ENCODE data around the gene BAZ2B.
A peak's percentile ranks its signal among the peaks of the same experiment; 100 is the strongest.

The BAZ2B gene, protein sequence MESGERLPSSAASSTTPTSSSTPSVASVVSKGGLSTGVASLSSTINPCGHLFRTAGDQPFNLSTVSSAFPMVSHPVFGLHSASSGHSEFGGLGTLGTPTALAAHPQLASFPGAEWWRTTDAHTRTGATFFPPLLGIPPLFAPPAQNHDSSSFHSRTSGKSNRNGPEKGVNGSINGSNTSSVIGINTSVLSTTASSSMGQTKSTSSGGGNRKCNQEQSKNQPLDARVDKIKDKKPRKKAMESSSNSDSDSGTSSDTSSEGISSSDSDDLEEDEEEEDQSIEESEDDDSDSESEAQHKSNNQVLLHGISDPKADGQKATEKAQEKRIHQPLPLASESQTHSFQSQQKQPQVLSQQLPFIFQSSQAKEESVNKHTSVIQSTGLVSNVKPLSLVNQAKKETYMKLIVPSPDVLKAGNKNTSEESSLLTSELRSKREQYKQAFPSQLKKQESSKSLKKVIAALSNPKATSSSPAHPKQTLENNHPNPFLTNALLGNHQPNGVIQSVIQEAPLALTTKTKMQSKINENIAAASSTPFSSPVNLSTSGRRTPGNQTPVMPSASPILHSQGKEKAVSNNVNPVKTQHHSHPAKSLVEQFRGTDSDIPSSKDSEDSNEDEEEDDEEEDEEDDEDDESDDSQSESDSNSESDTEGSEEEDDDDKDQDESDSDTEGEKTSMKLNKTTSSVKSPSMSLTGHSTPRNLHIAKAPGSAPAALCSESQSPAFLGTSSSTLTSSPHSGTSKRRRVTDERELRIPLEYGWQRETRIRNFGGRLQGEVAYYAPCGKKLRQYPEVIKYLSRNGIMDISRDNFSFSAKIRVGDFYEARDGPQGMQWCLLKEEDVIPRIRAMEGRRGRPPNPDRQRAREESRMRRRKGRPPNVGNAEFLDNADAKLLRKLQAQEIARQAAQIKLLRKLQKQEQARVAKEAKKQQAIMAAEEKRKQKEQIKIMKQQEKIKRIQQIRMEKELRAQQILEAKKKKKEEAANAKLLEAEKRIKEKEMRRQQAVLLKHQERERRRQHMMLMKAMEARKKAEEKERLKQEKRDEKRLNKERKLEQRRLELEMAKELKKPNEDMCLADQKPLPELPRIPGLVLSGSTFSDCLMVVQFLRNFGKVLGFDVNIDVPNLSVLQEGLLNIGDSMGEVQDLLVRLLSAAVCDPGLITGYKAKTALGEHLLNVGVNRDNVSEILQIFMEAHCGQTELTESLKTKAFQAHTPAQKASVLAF (N-terminal part only)

DNA sequence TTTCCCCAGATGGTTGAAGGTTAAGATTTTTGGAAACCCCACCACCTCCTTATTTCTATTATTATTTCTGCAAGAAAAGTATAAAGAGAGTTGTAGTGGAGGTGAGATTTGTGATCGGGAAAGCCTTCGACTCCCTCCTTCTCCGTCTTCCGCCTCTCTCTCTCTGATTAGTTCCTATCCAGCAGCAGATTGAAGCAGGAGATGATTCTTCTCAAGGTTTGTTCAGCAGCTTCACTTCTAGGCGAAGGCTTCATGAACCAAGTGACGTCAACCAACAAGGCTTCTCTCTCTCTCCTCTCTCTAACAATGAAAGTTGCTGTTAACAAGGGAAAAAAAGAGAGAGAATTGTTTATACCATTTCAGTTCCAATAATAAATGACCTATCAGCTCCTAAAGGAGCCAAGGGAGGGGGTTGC, at the start of gene BAZ2B:
TSS of gene BAZ2B (minus strand) at position 263 of the 416 bp plus-strand sequence. CDS start 137,829 bp downstream, outside the sequence.
- no peaks in the 10 kb centered on the region for H3K9me3 Mint-ChIP-seq
- H3K27ac Mint-ChIP-seq = no peak within 1 kb of the TSS
- H3K36me3 Mint-ChIP-seq = peaks cover 2% of the 10 kb centered on the region
- H3K27me3 Mint-ChIP-seq = peaks cover 20% of the 10 kb centered on the region
- peaks cover 10% of the 10 kb centered on the region for H3K4me1 Mint-ChIP-seq
- peak within 1 kb of the TSS; percentile 85 for H3K4me3 Mint-ChIP-seq

DNA sequence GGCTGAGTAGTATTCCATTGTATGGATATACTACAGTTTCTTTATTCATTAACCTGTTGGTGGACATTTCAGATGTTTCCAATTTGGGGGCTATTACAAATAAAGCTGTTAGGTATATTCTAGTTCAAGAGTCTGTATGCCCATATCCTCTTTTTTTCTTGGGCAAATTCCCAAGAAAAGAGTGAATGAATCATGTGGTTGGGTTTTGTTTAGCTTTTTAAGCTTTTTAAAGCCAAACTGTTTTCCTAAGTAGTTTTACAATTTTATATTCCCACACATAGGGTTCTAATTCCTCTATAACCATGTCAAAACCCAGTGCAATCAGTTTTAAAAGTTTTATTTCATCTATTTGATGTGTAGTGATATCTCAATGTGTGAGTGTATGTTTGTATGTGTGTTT, 44.9 kb upstream of the BAZ2B start:
- Mint-ChIP-seq H3K27ac (no peak overlapping the region), H3K9me3 (peaks cover 13% of the 10 kb centered on the region)

DNA sequence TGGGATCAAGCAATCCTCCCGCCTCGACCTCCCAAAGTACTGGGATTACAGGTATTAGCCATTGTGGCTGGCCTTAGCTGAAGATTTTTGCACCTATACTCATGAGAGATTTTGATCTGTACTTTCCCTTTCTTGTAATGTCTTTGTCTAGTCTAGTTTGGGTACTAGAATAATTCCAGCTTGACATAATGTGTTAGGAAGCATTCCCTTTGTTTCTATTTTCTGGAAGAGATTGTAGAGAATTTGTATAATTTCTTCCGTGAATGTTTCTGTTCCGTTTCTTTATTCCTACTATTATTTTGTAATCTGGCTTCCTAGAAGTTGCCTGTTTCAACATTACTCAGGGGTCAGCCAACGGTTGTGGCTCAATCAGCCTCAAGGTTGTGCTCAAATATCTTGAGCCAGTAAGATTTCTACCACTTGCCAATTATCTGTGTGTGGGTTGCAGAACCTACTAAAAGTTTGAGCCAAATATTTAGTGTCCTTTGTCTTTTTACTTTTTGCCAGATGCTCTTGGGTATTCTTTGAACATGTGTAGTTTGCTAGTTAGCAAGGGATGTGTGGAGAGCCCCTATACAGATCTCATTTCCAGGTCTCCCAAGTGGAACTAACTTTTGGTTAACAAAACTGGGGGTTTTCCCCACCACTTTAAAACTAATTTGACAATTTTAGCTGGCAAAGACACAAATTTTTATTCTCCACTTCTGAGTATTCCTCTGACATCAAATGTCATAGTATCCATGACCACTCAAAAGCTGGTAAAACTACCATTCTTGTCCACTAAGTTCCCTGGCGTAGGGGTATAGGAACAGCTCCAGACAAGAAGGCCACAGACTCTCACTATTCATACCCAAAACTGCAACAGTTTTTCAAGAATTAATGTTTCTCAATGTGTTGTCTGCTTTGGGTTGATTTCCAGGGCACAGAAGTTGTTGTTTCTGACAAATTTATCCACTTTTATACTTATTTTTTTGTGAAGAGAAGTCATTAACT, 42.8 kb upstream of the BAZ2B start:
- Mint-ChIP-seq H3K27ac (no peak overlapping the region), H3K9me3 (peaks cover 20% of the 10 kb centered on the region), H3K4me3 (no peak overlapping the region), H3K36me3 (peaks cover 16% of the 10 kb centered on the region), H3K4me1 (no peaks in the 10 kb centered on the region), H3K27me3 (no peaks in the 10 kb centered on the region)

More for the DNA sequence above, 44.9 kb upstream of the BAZ2B start:
- no peaks in the 10 kb centered on the region for H3K4me1 Mint-ChIP-seq
- no peak overlapping the region for H3K4me3 Mint-ChIP-seq
- no peaks in the 10 kb centered on the region for H3K27me3 Mint-ChIP-seq
- peaks cover 8% of the 10 kb centered on the region for H3K36me3 Mint-ChIP-seq

DNA sequence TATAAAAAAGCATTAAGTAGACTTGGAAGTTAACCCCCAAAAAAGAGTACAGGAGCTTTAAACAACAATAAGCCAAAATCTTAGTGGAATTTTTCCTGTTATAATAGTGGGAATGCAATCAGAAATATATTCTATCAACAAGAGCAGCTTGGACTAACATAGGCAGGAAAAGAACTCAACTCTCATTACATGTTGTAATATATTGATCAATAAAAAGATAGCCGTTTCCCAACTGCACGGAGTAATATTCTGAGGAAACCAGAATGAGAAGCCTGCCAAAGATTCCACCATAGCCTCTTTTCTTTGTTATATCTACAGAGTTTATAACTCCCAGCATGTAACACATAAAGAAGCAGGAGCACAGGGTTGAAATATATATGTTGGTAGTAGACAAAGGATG, 37.6 kb upstream of the BAZ2B start:
- Mint-ChIP-seq H3K27ac (no peak overlapping the region), H3K27me3 (no peaks in the 10 kb centered on the region), H3K4me3 (no peak overlapping the region), H3K36me3 (peaks cover 15% of the 10 kb centered on the region), H3K9me3 (peaks cover 22% of the 10 kb centered on the region), H3K4me1 (no peaks in the 10 kb centered on the region)

DNA sequence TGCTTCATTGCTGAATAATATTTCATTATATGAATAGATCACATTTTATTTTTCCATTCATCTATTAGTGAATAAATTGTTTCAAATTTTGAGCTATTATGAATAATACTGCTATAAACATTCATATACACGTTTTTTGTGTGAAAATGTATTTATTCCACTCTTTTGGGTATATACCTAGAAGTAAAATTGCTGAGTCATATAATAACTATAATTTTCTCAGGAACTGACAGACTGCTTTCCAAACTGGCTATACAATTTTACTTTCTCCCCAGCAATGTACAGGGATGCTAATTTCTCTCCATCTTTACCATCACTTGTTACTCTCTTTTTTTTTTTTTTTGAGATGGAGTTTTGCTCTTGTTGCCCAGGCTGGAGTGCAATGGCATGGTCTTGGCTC, 35.5 kb upstream of the BAZ2B start:
- no peak overlapping the region for H3K27ac Mint-ChIP-seq
- H3K4me3 Mint-ChIP-seq = no peak overlapping the region
- no peaks in the 10 kb centered on the region for H3K4me1 Mint-ChIP-seq
- H3K36me3 Mint-ChIP-seq = peaks cover 13% of the 10 kb centered on the region
- H3K27me3 Mint-ChIP-seq = no peaks in the 10 kb centered on the region
- H3K9me3 Mint-ChIP-seq = peaks cover 13% of the 10 kb centered on the region

DNA sequence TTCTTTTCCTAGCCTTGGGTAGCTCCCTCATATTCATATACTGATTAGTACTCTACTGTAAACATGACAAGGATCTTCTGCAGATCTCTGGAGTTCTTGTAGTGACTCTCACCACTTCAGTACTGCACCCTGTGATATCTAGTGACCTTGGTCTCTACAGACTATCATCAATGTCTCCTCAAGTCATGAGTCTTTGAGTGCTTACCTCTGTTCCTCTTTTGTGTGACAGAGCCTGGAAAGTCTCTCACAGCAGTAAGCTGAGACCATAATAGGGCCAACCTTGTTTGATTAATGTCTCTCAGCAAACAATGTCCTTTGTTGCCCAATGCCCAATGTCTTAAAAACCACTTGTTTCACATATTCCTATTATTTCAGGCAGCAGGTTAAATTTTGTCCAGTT, 34.2 kb upstream of the BAZ2B start:
- Mint-ChIP-seq H3K9me3 (peaks cover 7% of the 10 kb centered on the region), H3K36me3 (peaks cover 10% of the 10 kb centered on the region), H3K27ac (no peak overlapping the region), H3K27me3 (no peaks in the 10 kb centered on the region), H3K4me3 (no peak overlapping the region), H3K4me1 (no peaks in the 10 kb centered on the region)

DNA sequence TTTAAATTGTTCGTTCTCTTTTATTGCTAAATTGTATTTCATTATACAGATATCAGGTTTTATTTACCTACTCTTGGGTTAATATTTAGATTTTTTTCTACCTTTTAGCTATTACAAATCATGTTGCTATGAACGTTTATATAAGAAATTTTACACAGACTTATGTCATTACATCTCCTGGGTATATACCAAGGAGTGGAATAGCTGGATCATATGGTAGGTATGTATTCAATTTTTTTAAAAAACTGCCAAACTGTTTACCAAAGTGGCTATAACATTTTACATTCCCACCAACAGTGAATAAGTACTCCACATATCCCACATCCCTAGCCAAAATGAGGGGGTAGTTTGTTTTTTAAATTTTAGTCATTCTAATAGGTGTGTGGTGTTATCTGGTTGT, 32.3 kb upstream of the BAZ2B start:
- Mint-ChIP-seq H3K4me3 (no peak overlapping the region), H3K36me3 (peaks cover 4% of the 10 kb centered on the region), H3K27me3 (no peaks in the 10 kb centered on the region), H3K4me1 (no peaks in the 10 kb centered on the region), H3K27ac (no peak overlapping the region), H3K9me3 (peaks cover 4% of the 10 kb centered on the region)

DNA sequence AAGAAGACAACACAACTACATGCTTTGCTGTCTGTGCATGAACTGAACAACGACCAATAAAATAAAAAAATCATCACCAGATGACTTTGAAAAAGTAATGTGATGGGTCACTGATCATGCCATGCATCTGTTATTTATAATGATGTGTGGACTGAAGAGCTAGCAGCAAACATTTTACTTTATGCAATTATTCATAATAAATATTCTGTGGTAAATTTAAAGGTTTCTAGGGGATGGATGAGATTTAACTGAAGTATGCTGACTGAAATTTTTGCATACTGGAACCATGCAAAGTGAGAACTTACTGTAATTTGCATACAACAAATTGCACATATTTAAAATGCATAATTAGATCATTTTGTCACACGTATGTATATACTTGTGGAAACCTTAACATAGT, 31.3 kb upstream of the BAZ2B start:
- H3K36me3 Mint-ChIP-seq = peaks cover 8% of the 10 kb centered on the region
- no peak overlapping the region for H3K4me3 Mint-ChIP-seq
- H3K9me3 Mint-ChIP-seq = peaks cover 12% of the 10 kb centered on the region
- no peaks in the 10 kb centered on the region for H3K27me3 Mint-ChIP-seq
- no peaks in the 10 kb centered on the region for H3K4me1 Mint-ChIP-seq
- H3K27ac Mint-ChIP-seq = no peak overlapping the region

DNA sequence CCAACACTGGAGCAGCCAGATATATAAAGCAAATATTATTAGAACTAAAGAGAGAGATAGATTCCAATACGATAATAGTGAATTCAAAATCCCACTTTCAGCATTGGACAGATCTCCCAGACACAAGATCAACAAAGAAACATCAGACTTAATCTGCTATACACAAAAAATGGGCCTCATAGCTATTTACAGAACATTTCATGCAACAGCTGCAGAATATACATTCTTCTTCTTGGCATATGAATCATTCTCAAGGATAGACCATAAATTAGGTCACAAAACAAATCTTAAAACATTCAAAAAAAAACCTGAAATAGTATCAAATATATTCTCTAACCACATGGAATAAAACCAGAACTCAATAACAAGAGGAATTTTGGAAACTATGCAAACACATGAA, 23.8 kb upstream of the BAZ2B start:
- H3K27me3 Mint-ChIP-seq = no peaks in the 10 kb centered on the region
- H3K4me3 Mint-ChIP-seq = no peak overlapping the region
- H3K4me1 Mint-ChIP-seq = no peaks in the 10 kb centered on the region
- no peak overlapping the region for H3K27ac Mint-ChIP-seq
- peaks cover 37% of the 10 kb centered on the region for H3K9me3 Mint-ChIP-seq
- H3K36me3 Mint-ChIP-seq = peaks cover 22% of the 10 kb centered on the region

DNA sequence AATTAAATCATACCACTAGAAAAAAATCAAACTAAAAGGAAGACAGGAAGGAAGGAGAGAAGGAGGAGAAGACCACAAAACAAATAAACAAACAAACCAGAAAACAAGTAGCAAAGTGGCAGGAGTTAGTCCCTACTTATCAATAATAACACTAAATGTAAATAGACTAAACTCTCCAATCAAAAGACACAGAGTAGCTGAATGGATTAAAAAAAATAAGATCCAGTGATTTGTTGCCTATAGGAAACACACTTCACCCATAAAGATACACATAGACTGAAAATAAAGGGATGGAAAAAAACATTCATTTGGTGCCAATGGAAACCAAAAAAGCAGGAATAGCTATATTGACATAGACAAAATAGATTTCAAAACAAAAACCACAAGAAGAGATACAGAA, 23.4 kb upstream of the BAZ2B start:
- peaks cover 36% of the 10 kb centered on the region for H3K9me3 Mint-ChIP-seq
- H3K4me1 Mint-ChIP-seq = no peaks in the 10 kb centered on the region
- no peak overlapping the region for H3K4me3 Mint-ChIP-seq
- H3K36me3 Mint-ChIP-seq = peaks cover 22% of the 10 kb centered on the region
- H3K27me3 Mint-ChIP-seq = no peaks in the 10 kb centered on the region
- no peak overlapping the region for H3K27ac Mint-ChIP-seq

DNA sequence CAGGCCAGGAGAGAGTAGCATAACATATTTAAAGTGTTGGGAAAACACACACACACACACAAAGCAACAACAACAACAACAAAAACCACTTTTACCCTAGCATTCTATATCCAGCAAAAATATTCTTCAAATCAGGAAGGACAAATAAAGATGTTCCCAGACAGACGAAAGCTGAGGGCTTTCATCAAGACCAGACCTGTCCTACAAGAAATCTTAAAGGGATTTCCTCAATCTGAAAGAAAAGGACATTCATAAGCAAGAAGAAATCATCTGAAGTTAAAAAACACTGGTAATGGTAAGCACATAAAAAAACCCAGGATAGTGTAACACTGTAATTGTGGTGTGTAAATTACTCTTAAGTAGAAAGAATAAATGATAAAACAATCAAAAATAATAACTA, 22.7 kb upstream of the BAZ2B start:
- Mint-ChIP-seq H3K27me3 (no peaks in the 10 kb centered on the region), H3K27ac (no peak overlapping the region), H3K4me1 (no peaks in the 10 kb centered on the region), H3K4me3 (no peak overlapping the region), H3K9me3 (peaks cover 33% of the 10 kb centered on the region), H3K36me3 (peaks cover 22% of the 10 kb centered on the region)

DNA sequence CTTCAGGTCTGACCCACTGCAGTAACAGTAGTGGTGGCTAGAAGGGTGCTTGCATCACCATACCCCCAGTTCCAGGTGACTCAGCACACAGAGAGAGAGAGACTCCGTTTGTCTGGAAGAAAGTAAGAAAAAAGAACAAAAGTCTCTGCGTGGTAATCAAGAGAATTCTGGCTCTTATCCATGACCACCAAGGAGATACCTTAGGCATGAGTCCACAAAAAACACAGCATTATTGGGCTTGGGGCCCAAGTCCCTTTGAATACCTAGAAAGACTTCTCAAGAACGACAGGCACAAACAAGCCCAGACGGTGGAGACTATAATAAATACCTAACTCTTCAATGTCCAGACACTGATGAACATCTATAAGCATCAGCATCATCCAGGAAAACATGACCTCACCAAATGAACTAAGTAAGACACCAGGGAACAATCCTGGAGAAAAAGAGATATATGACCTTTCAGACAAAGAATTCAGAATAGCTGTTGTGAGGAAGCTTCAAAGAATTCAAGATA, 21.7 kb upstream of the BAZ2B start:
- no peak overlapping the region for H3K4me3 Mint-ChIP-seq
- H3K27me3 Mint-ChIP-seq = no peaks in the 10 kb centered on the region
- H3K36me3 Mint-ChIP-seq = peaks cover 20% of the 10 kb centered on the region
- H3K9me3 Mint-ChIP-seq = peaks cover 29% of the 10 kb centered on the region
- H3K4me1 Mint-ChIP-seq = no peaks in the 10 kb centered on the region
- H3K27ac Mint-ChIP-seq = peak overlapping the region; percentile 1

DNA sequence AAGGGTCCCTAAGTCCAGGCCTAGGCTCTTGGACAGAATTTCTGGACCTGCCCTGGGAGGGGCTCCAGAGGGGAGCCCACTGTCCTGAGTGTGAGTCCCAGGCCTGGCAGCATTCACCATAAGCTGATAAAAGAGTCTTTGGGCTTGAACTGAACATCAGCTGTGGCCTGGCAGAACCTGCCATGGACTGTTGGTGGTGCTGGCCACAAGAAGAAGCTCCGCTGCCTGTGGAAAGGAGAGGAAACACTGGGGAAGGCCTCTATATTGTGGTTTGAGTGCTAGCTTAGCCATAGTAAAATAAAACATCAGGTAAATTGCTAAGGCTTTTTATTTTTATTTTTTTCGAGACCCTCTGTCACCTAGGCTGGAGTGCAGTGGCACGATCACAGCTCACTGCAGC, 20.9 kb upstream of the BAZ2B start:
- Mint-ChIP-seq H3K27me3 (no peaks in the 10 kb centered on the region), H3K4me1 (no peaks in the 10 kb centered on the region), H3K4me3 (no peak overlapping the region), H3K9me3 (peaks cover 25% of the 10 kb centered on the region), H3K36me3 (peaks cover 19% of the 10 kb centered on the region), H3K27ac (no peak overlapping the region)

DNA sequence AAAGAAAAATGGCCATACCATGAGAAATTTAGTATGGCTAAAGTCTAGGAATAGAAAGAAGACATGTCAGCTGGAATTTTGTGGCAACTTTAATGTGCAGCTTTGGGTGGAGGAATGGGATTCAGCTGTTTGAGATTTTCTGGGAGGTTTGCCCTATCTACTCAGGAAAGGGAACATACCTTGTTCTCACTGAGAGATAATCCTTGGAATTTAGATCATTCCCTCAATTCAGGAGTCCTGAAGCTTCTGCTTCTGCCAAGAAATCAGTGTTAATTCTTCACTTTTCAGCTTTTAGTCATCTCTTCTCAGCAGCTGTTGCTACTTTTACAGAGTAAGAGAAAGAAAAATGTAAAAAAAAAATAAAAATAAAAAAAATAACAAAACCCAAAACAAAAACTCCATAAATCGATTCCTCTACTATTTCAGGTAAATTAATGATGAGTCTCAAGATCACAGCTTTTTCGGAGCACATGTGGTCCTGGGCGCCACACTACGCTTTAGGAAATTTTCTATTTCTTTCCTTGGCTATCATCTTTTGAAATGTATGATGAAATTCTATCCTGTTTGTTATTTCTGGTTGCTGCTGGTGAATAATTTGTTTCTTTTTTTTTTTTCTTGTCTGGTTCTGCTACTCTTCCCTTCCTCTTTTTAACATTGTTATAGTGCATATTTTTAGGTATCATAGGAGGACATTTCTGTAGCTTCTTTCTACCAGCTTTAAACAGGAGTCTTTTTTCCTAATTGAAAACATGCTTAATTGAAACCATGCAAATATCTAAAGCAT, 18.9 kb upstream of the BAZ2B start:
- peaks cover 22% of the 10 kb centered on the region for H3K9me3 Mint-ChIP-seq
- H3K27ac Mint-ChIP-seq = no peak overlapping the region
- H3K4me1 Mint-ChIP-seq = no peaks in the 10 kb centered on the region
- no peaks in the 10 kb centered on the region for H3K27me3 Mint-ChIP-seq
- H3K4me3 Mint-ChIP-seq = no peak overlapping the region
- peaks cover 16% of the 10 kb centered on the region for H3K36me3 Mint-ChIP-seq
